ENCODE measurements around the gene KLHL22. TPM values are rescaled to one million over a fixed set of nuclear protein-coding genes. Genes with fewer than 3 reads are reported as not detected.

Gene KLHL22
- total RNA-seq, 4 donors from 2014 or later = 7.7 to 13.0 (median 8.3) TPM

DNA sequence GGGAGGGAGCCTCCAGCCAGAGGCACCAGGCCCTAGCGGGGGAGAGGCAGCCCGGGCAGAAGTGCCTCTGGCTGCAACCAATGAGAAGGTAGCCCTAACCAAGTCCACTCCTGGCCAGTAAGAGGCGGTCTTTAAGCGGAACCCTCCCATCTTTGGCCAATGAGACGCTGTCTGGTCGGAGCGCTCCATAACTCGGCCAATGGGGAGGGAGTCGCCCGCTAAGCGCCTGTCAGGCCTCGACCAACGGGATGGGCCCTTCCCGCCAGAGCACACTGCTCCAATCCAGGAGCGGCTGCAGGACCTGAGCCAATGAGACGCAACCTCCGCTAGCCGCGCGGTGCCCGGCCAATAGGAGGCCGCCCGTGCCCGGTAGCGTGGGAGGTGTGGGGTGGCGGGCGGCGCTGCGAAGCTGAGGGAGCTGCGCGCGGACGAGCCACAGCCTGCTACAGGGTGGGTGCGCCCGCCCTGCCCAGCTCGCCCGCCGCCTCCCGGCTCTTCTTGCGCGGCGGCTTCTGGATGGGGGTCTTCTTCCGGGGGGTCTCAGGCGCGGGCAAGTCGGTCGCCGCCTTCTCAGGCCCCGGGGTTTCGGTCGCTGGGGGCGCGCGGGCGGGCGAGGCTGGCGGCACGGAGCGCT is 70.5 kb downstream of the KLHL22 start:
- no peak for TF ChIP-seq POLR2A (IDR thresholded peaks at IDR 0.05)
- TF ChIP-seq, protein P1, sequence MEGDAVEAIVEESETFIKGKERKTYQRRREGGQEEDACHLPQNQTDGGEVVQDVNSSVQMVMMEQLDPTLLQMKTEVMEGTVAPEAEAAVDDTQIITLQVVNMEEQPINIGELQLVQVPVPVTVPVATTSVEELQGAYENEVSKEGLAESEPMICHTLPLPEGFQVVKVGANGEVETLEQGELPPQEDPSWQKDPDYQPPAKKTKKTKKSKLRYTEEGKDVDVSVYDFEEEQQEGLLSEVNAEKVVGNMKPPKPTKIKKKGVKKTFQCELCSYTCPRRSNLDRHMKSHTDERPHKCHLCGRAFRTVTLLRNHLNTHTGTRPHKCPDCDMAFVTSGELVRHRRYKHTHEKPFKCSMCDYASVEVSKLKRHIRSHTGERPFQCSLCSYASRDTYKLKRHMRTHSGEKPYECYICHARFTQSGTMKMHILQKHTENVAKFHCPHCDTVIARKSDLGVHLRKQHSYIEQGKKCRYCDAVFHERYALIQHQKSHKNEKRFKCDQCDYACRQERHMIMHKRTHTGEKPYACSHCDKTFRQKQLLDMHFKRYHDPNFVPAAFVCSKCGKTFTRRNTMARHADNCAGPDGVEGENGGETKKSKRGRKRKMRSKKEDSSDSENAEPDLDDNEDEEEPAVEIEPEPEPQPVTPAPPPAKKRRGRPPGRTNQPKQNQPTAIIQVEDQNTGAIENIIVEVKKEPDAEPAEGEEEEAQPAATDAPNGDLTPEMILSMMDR (IDR thresholded peaks at IDR 0.05) = no peak
- Histone ChIP-seq H3K4me3 (peak overlapping the region; percentile 20 to 60 (median 37)), H3K36me3 (peaks cover 0 to 32% (median 0%) of the 10 kb centered on the region in 3 donors), H3K27me3 (peaks cover 0 to 78% (median 0%) of the 10 kb centered on the region in 4 donors), H3K27ac (peak overlapping the region in 2 of 4 donors; percentile 9 to 62), H3K9me3 (no peaks in the 10 kb centered on the region), H3K4me1 (peaks cover 30 to 63% (median 36%) of the 10 kb centered on the region in 3 donors)
- no peak for DNase-seq
- WGBS, 2 donors = 87 to 89% methylated on average over 3 of the region's 59 CpGs
- intact Hi-C loops (cut with DNase I) = loop anchor here (5.0 kb wide), 1 partner anchor 32 kb away; no protein-coding TSS in a partner anchor

DNA sequence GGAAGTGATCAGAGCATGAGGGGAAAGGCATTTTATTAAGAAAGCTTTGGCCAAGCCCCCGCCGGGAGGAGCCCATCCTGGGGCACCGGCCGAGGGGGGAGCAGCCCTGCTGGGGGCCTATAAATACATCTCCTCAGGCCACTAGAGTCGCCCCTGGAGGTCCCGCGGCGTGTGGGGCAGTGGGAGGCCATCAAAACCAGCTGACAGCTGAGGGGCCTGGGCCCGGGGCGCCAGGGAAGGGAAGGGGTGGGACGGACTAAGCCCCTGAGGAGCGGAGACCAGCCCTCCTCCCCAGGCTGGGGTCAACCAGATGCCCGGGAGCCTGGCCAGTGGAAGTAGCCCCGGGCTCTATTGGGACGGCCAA is 71.0 kb downstream of the KLHL22 start:
- intact Hi-C loops (cut with DNase I) = loop anchor here (5.0 kb wide), 1 partner anchor 33 kb away; no protein-coding TSS in a partner anchor
- peaks cover 0 to 30% (median 0%) of the 10 kb centered on the region in 3 donors for H3K36me3 ChIP-seq
- no peak for DNase-seq
- no peaks in the 10 kb centered on the region for H3K9me3 ChIP-seq
- peak overlapping the region in 2 of 4 donors; percentile 9 to 62 for H3K27ac ChIP-seq
- peaks cover 0 to 73% (median 0%) of the 10 kb centered on the region in 4 donors for H3K27me3 ChIP-seq
- no peak overlapping the region for H3K4me3 ChIP-seq
- peaks cover 25 to 58% (median 31%) of the 10 kb centered on the region in 3 donors for H3K4me1 ChIP-seq
- 73 to 80% methylated on average over 4 to 13 of the region's 15 CpGs for WGBS, 2 donors
- TF ChIP-seq POLR2A (IDR thresholded peaks at IDR 0.05) = no peak
- TF ChIP-seq, protein P1 (IDR thresholded peaks at IDR 0.05) = no peak

DNA sequence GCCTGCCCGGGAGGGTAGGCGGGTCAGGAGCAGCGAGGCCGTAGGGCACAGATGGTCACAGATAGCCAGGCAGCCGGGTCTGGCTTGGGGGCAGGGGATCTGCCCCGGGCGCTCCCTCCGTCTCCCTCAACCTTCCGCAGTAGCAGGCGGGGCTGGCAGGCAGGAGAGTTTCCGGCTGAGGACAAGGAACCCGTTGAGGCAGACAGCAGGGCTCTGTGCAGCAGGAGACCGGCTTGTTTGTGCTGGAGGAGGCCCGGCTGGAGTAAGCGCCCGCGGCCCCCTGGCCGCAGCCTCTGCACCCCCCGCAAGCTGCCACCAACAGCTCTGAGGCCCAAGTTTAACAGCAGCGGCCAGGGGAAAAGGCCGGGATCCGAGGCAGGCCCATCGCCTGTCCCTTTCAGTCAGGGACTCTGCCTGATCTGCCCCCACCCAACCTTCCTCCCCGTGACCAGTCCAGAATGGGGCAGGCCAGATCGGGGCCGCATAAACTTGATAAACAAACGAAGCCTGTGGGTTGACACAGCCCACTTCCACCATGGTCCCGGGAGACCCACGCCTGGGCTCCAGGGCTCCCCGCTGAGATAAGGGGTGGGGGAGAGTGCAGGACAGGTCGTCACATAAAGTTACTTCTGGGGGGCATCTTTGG is 71.6 kb downstream of the KLHL22 start:
- peaks cover 22 to 53% (median 30%) of the 10 kb centered on the region in 3 donors for H3K4me1 ChIP-seq
- TF ChIP-seq, protein P1 (IDR thresholded peaks at IDR 0.05) = no peak
- TF ChIP-seq POLR2A (IDR thresholded peaks at IDR 0.05) = no peak
- WGBS, 2 donors = 47 to 71% methylated on average over 7 to 13 of the region's 31 CpGs
- intact Hi-C loops (cut with DNase I) = loop anchor here (5.0 kb wide), 1 partner anchor 33 kb away; no protein-coding TSS in a partner anchor
- peaks cover 0 to 68% (median 0%) of the 10 kb centered on the region in 4 donors for H3K27me3 ChIP-seq
- no peak overlapping the region for H3K4me3 ChIP-seq
- peaks cover 0 to 24% (median 0%) of the 10 kb centered on the region in 3 donors for H3K36me3 ChIP-seq
- H3K27ac ChIP-seq = peak overlapping the region in 3 of 4 donors; percentile 2 to 62 (median 58)
- DNase-seq = no peak
- H3K9me3 ChIP-seq = no peaks in the 10 kb centered on the region

DNA sequence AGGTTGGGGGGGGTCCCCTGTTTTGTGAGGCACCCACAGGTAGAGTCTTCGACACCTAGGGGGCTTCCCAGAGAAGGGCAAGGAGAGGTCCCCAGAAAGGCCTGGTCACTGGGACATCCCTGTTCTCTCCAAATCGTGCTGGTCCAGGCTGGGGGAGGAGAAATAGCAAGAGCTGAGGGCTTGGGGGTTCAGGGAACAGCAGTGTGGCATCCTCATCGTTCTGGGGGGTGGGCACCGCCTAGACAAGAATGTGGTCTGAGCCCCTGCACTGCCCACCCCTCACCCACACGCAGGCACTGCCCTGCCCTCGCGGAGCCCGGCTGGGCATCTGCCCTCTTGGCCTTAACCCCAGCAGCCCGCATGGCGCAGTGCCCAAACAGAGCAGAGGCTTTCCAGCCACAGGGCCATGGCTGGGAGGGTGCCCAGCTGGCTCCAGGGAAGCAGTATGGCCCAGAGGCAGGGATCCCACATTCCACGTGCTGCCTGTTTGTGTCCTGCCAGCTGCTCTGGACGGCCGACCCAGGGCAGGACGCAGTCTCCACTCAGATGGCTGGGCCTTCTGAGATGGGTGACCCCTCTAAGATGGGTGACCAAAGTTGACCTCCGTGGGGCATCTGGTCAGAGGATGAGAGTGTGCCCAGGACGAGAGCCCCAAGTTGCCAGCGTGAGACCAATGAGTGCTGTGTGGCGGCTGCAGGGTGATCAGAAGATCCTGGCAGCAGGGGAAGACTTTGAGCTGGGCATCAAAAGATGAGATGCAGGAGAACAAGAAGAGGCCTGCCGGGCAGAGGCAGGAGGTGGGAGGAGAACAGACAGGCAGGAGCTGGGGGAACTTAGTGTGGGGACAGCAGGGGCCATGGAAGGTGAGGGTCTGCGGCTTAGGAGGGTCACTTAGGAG is 72.3 kb downstream of the KLHL22 start:
- DNase-seq = no peak
- Histone ChIP-seq H3K36me3 (peaks cover 0 to 18% (median 0%) of the 10 kb centered on the region in 3 donors), H3K9me3 (no peaks in the 10 kb centered on the region), H3K27ac (peak overlapping the region in 3 of 4 donors; percentile 2 to 62 (median 58)), H3K4me3 (no peak overlapping the region), H3K27me3 (peaks cover 0 to 60% (median 0%) of the 10 kb centered on the region in 4 donors), H3K4me1 (peaks cover 22 to 52% (median 33%) of the 10 kb centered on the region in 3 donors)
- no peak for TF ChIP-seq POLR2A (IDR thresholded peaks at IDR 0.05)
- TF ChIP-seq, protein P1 (IDR thresholded peaks at IDR 0.05) = no peak
- intact Hi-C loops (cut with DNase I) = loop anchor here (5.0 kb wide), 1 partner anchor 34 kb away; no protein-coding TSS in a partner anchor
- 35 to 63% methylated on average over 4 to 6 of the region's 20 CpGs for WGBS, 2 donors
